CD4-positive, CD25-positive, alpha-beta regulatory T cell (primary cell): ENCODE measurements around the gene SPAG16. TPM values are rescaled to one million over a fixed set of nuclear protein-coding genes. Genes with fewer than 3 reads are reported as not detected.

ENCODE experiments used
- ATAC-seq, 2 donors: fragments of 150-1000 bp; cut with Tn5 transposase; one replicate each; pipeline ENCODE4 v1.10.0; 2021; ENCODE audit warnings: low read depth in 2 of 2, moderate number of reproducible peaks in 2 of 2, moderate library complexity in 1 of 2
- DNase-seq, 3 donors: peaks; one replicate each; pipeline versions ENCODE4 v3.0.0 to v3.0.0-alpha.2; 2012 to 2022; ENCODE audit warnings: mixed read lengths in 1 of 3
- H3K27ac ChIP-seq: one replicate; pipeline ENCODE4 v1.7.0; 2013; ENCODE audit warnings: mild to moderate bottlenecking, low read length; ENCODE audit not compliant: insufficient read depth, poor library complexity, severe bottlenecking
- H3K27me3 ChIP-seq: one replicate; pipeline ENCODE4 v1.7.0; 2013; ENCODE audit warnings: low read length; ENCODE audit not compliant: control insufficient read depth, insufficient read depth
- H3K36me3 ChIP-seq: one replicate; pipeline ENCODE4 v1.7.0; 2013; ENCODE audit warnings: mild to moderate bottlenecking, low read length, moderate library complexity; ENCODE audit not compliant: control insufficient read depth, insufficient read depth
- H3K4me1 ChIP-seq: 2 replicates; pipeline ENCODE4 v1.7.0; 2013; ENCODE audit warnings: mild to moderate bottlenecking, low read length; ENCODE audit not compliant: insufficient read depth, control insufficient read depth, poor library complexity, severe bottlenecking
- H3K4me3 ChIP-seq: one replicate; pipeline ENCODE4 v1.7.0; 2013; ENCODE audit warnings: low read depth, mild to moderate bottlenecking, low read length, moderate library complexity
- H3K9me3 ChIP-seq, 2 experiments: 1 replicate in 1 of 2; 2 replicates in 1 of 2; pipeline ENCODE4 v1.7.0; 2013; ENCODE audit warnings: low read length in 2 of 2, mild to moderate bottlenecking in 1 of 2, moderate library complexity in 1 of 2; ENCODE audit not compliant: control insufficient read depth in 2 of 2
- H3K27ac Mint-ChIP-seq, 3 donors: one replicate each; pipeline ENCODE4 v1.8.0; 2020 to 2022; ENCODE audit warnings: mild to moderate bottlenecking in 3 of 3, mixed read lengths in 3 of 3, moderate library complexity in 2 of 3
- H3K27me3 Mint-ChIP-seq: one replicate; pipeline ENCODE4 v1.8.0; 2022; ENCODE audit warnings: mild to moderate bottlenecking, mixed read lengths
- H3K36me3 Mint-ChIP-seq: one replicate; pipeline ENCODE4 v1.8.0; 2020; ENCODE audit warnings: mixed read lengths
- H3K4me1 Mint-ChIP-seq, 4 donors: one replicate each; pipeline ENCODE4 v1.8.0; 2020 to 2022; ENCODE audit warnings: mixed read lengths in 4 of 4, mild to moderate bottlenecking in 1 of 4
- H3K4me3 Mint-ChIP-seq, 4 donors: one replicate each; pipeline ENCODE4 v1.8.0; 2020 to 2022; ENCODE audit warnings: mild to moderate bottlenecking in 4 of 4, mixed read lengths in 4 of 4, moderate library complexity in 3 of 4
- H3K9me3 Mint-ChIP-seq, 7 donors: one replicate each; pipeline ENCODE4 v1.8.0; 2020 to 2022; ENCODE audit warnings: mixed read lengths in 7 of 7, mild to moderate bottlenecking in 3 of 7, moderate library complexity in 2 of 7
- polyA plus RNA-seq, 4 donors: library from polyadenylated mRNA; unstranded; fragments of 300-500 nt; fragmentation: Illumina TruSeq; gene quantifications; one replicate each; pipeline ENCODE4 v1.2.3, GENCODE V29; 2021
- total RNA-seq: library from RNA; stranded (reverse); gene quantifications from one replicate; pipeline ENCODE4 v1.2.3, GENCODE V29; 2022

The SPAG16 gene
- 7.7 TPM for total RNA-seq
- 10 to 100 TPM; 18.5 to 21.1 (median 19.5) TPM for polyA plus RNA-seq

DNA sequence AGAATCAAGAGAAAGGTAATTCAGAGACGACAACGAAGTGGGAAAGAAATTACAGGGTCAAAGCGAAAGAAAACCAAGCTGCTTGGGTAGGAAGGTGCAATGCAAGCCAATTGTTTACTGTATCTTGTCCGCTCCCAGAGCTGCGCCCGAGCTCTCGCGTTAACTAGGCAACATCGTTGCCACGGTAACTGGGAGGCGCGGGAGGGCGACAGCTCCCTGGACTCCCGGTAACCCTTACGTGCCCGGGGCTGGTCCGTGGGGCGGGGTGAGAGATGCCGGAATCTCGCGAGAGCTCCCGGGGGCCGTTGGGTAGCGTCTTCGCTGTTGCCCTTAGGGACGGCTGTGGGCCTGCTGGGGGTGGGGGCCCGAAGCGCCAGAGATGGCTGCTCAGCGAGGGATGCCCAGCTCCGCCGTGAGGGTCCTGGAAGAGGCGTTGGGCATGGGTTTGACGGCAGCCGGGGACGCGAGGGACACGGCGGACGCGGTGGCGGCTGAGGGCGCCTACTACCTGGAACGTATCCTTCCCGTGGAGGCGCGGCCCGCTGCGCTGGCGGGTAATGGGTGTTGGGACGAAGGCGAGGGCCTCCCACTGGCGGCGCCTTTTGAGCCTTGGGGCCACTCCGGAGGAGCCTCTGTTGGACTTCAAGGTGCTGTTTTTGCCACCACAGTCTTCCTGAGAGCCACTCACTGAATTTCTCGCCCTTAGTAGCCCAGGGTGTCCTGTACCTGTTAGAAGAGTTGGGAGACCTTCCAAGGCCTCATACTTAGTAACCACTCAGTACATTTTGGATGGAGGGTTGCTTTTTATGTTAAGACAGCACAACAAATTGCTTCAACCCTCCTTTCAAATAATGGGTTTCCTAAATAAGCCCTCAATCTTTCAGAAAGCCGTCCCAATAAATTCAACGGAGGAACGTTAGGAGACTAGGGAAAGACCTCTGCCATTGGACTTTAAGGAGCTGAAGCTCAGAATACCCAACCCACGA is at the start of gene SPAG16:
Gene SPAG16 (plus strand): TSS at position 360 of the 986 bp plus-strand sequence.
- no peaks in the 10 kb centered on the region for H3K9me3 ChIP-seq
- no peaks in the 10 kb centered on the region for H3K36me3 Mint-ChIP-seq
- H3K27ac Mint-ChIP-seq: peak within 1 kb of the TSS; percentile 87 to 99 (median 96)
- no peaks in the 10 kb centered on the region for H3K9me3 Mint-ChIP-seq
- DNase-seq (peak; percentile 95 to 99 (median 96)), ATAC-seq (peak; percentile 94 to 95)
- peak within 1 kb of the TSS; percentile 94 to 95 (median 94) for H3K4me3 Mint-ChIP-seq
- H3K27me3 ChIP-seq: no peaks in the 10 kb centered on the region
- H3K4me1 ChIP-seq: peaks cover 17% of the 10 kb centered on the region
- no peaks in the 10 kb centered on the region for H3K36me3 ChIP-seq
- peak within 1 kb of the TSS; percentile 95 for H3K4me3 ChIP-seq
- peak within 1 kb of the TSS; percentile 64 for H3K27ac ChIP-seq
- H3K4me1 Mint-ChIP-seq: peaks cover 31 to 59% (median 47%) of the 10 kb centered on the region in 4 donors
- no peaks in the 10 kb centered on the region for H3K27me3 Mint-ChIP-seq

DNA sequence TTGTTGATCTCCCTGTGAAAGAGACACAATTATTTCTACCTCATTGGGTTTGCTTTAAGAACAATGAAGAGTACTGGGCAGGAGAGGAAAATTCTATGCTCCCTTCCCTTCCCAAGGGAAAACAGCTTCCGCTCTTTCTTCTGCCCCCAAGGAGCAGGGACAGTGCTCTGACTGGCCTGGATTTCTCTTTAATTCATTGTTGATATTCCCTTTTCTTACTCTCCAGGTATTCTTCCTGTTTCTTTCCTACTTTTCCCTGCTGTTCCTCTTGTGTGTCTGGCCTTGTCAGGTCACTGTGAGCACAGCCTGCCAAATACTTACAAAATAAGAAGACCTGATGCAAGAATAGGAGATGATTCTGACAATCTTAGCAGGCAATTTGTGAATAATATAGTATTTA is 49.6 kb upstream of the SPAG16 start:
- DNase-seq (no peak), ATAC-seq (no peak)
- H3K9me3 ChIP-seq: no peaks in the 10 kb centered on the region
- H3K4me3 Mint-ChIP-seq: peak overlapping the region; percentile 80 to 88 (median 82)
- H3K27ac ChIP-seq: peak overlapping the region; percentile 88
- no peaks in the 10 kb centered on the region for H3K27me3 Mint-ChIP-seq
- peak overlapping the region; percentile 96 for H3K4me3 ChIP-seq
- peaks cover 4% of the 10 kb centered on the region for H3K36me3 Mint-ChIP-seq
- no peaks in the 10 kb centered on the region for H3K36me3 ChIP-seq
- peaks cover 81% of the 10 kb centered on the region for H3K4me1 ChIP-seq
- H3K27ac Mint-ChIP-seq: peak overlapping the region; percentile 87 to 100 (median 94)
- no peaks in the 10 kb centered on the region for H3K9me3 Mint-ChIP-seq
- no peaks in the 10 kb centered on the region for H3K27me3 ChIP-seq
- H3K4me1 Mint-ChIP-seq: peaks cover 50 to 79% (median 68%) of the 10 kb centered on the region in 4 donors

- H3K27me3 ChIP-seq: no peaks in the 10 kb centered on the region
- no peaks in the 10 kb centered on the region for H3K36me3 ChIP-seq
- peaks cover 4% of the 10 kb centered on the region for H3K36me3 Mint-ChIP-seq
- peaks cover 43 to 76% (median 60%) of the 10 kb centered on the region in 4 donors for H3K4me1 Mint-ChIP-seq
- peak overlapping the region; percentile 96 for H3K4me3 ChIP-seq
- DNase-seq (no peak), ATAC-seq (no peak)
- H3K9me3 ChIP-seq: no peaks in the 10 kb centered on the region
- H3K9me3 Mint-ChIP-seq: no peaks in the 10 kb centered on the region
- no peaks in the 10 kb centered on the region for H3K27me3 Mint-ChIP-seq
- H3K4me3 Mint-ChIP-seq: peak overlapping the region; percentile 63 to 96 (median 90)
- peak overlapping the region; percentile 80 to 100 (median 95) for H3K27ac Mint-ChIP-seq
- peaks cover 74% of the 10 kb centered on the region for H3K4me1 ChIP-seq
- peak overlapping the region; percentile 88 for H3K27ac ChIP-seq
Observed at GRCh38 chr2:213235741-213236140, 48.5 kb upstream of the SPAG16 start.

- H3K27ac Mint-ChIP-seq: peak overlapping the region; percentile 95 to 100 (median 96)
- H3K4me1 Mint-ChIP-seq: peaks cover 46 to 81% (median 66%) of the 10 kb centered on the region in 4 donors
- peak overlapping the region; percentile 86 to 96 (median 94) for H3K4me3 Mint-ChIP-seq
Observed at GRCh38 chr2:213237251-213237650, 47.0 kb upstream of the SPAG16 start.

DNA sequence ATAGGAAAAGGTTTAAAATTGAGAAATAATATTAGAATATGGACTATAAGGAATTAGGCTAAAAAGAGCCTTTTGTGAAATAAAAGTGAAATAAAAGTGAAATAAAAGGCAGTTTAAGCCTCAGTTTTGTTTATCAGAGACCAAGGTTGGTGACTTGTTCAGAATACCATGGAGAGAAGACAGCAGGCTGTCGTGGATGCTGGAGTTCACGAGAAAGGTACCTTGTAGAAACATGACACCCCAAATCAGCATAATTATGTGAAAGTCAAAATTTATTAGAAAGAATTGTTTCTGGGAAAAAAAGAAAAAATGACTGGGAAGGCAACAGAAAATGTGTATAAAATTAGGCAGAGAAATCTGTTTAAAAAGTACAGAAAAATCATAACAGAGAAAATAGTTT is 46.5 kb upstream of the SPAG16 start:
- peak overlapping the region; percentile 88 for H3K27ac ChIP-seq
- H3K9me3 ChIP-seq: no peaks in the 10 kb centered on the region
- H3K4me3 ChIP-seq: peak overlapping the region; percentile 96
- Mint-ChIP-seq H3K9me3 (no peaks in the 10 kb centered on the region), H3K4me3 (peak overlapping the region; percentile 86 to 96 (median 94)), H3K4me1 (peaks cover 46 to 78% (median 66%) of the 10 kb centered on the region in 4 donors), H3K27ac (peak overlapping the region; percentile 95 to 100 (median 96)), H3K27me3 (no peaks in the 10 kb centered on the region), H3K36me3 (peaks cover 4% of the 10 kb centered on the region)
- peaks cover 75% of the 10 kb centered on the region for H3K4me1 ChIP-seq
- DNase-seq: peak in 1 of 3 donors; percentile 67
- ATAC-seq: no peak
- no peaks in the 10 kb centered on the region for H3K36me3 ChIP-seq
- H3K27me3 ChIP-seq: no peaks in the 10 kb centered on the region

More at GRCh38 chr2:213237251-213237650, 47.0 kb upstream of the SPAG16 start:
- no peaks in the 10 kb centered on the region for H3K27me3 ChIP-seq
- Mint-ChIP-seq H3K27me3 (no peaks in the 10 kb centered on the region), H3K9me3 (no peaks in the 10 kb centered on the region), H3K36me3 (peaks cover 4% of the 10 kb centered on the region)
- H3K9me3 ChIP-seq: no peaks in the 10 kb centered on the region
- DNase-seq (no peak), ATAC-seq (no peak)
- H3K4me1 ChIP-seq: peaks cover 75% of the 10 kb centered on the region
- H3K36me3 ChIP-seq: no peaks in the 10 kb centered on the region
- H3K4me3 ChIP-seq: peak overlapping the region; percentile 96
- H3K27ac ChIP-seq: peak overlapping the region; percentile 88

DNA sequence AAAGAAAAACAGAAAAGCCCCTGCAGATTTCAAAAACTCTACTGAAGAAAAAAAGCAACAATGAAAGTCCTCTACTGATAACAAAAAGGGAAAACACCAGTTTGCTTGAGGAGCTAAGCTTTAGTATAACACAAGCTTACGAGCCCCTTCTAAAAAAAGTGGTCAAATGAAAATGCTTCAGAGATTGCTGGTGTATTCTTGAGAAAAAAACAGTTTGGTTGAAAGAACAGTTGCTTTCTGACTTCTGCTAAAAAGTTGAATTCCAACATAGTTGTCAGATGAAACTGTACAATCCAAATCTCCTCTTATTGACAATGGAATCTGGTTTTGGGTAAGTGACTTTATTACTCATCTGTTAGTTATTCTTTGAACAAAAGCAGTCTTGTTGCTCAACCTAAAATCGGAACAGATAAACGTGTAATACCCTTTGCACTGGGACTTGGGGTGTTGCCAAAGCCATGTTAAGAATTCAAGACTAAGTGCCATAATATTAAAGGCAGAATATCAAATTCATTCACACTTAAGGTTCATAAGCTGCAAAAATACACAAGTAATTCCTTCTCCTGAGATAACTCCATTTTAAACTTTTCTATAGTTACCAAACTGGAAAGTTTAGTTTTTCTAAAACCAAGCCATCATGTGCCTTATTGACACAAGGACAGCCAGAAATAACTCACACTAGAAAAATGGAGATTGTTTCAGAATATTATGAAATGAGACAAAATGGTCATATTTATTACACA is 45.3 kb upstream of the SPAG16 start:
- H3K4me1 Mint-ChIP-seq: peaks cover 42 to 75% (median 62%) of the 10 kb centered on the region in 4 donors
- Histone ChIP-seq H3K4me1 (peaks cover 75% of the 10 kb centered on the region), H3K9me3 (no peaks in the 10 kb centered on the region), H3K36me3 (no peaks in the 10 kb centered on the region), H3K27me3 (no peaks in the 10 kb centered on the region), H3K4me3 (peak overlapping the region; percentile 96), H3K27ac (peak overlapping the region; percentile 88)
- H3K27me3 Mint-ChIP-seq: no peaks in the 10 kb centered on the region
- H3K36me3 Mint-ChIP-seq: peaks cover 4% of the 10 kb centered on the region
- H3K9me3 Mint-ChIP-seq: no peaks in the 10 kb centered on the region
- peak in 2 of 3 donors; percentile 49 to 74 for DNase-seq
- ATAC-seq: no peak
- peak overlapping the region; percentile 91 to 97 (median 94) for H3K4me3 Mint-ChIP-seq
- peak overlapping the region; percentile 93 to 100 (median 95) for H3K27ac Mint-ChIP-seq

- no peak for ATAC-seq
- H3K4me3 Mint-ChIP-seq: peak overlapping the region; percentile 59 to 82 (median 71)
Observed at GRCh38 chr2:213241817-213242216, 42.4 kb upstream of the SPAG16 start.

More at GRCh38 chr2:213241817-213242216, 42.4 kb upstream of the SPAG16 start:
- peaks cover 4% of the 10 kb centered on the region for H3K36me3 Mint-ChIP-seq
- H3K4me3 ChIP-seq: peak overlapping the region; percentile 96
- H3K4me1 Mint-ChIP-seq: peaks cover 36 to 76% (median 53%) of the 10 kb centered on the region in 4 donors
- H3K36me3 ChIP-seq: no peaks in the 10 kb centered on the region
- no peak for DNase-seq
- no peaks in the 10 kb centered on the region for H3K9me3 Mint-ChIP-seq
- peak overlapping the region; percentile 88 for H3K27ac ChIP-seq
- H3K27ac Mint-ChIP-seq: peak overlapping the region; percentile 93 to 100 (median 95)
- no peaks in the 10 kb centered on the region for H3K27me3 Mint-ChIP-seq
- no peaks in the 10 kb centered on the region for H3K27me3 ChIP-seq
- no peaks in the 10 kb centered on the region for H3K9me3 ChIP-seq
- H3K4me1 ChIP-seq: peaks cover 70% of the 10 kb centered on the region
